ENCODE results near the gene CAB39. TPM values are rescaled to one million over a fixed set of nuclear protein-coding genes. Genes with fewer than 3 reads are reported as not detected.

The CAB39 gene
- total and polyA plus RNA-seq, 2 experiments from 2014 or later: 18.7 to 67.5 TPM

GRCh38 chr2:230682546-230682945, 30.1 kb upstream of the CAB39 start:
- no peaks in the 10 kb centered on the region for H3F3A ChIP-seq (replicated peaks; ENCODE audit: low read depth)

More at GRCh38 chr2:230682546-230682945, 30.1 kb upstream of the CAB39 start:
- Histone ChIP-seq H3K9me2 (ENCODE audit: insufficient read depth) (no peaks in the 10 kb centered on the region), H3K4me1 (ENCODE audit: insufficient read depth) (no peaks in the 10 kb centered on the region), H3K79me2 (replicated peaks; ENCODE audit: insufficient read depth) (no peaks in the 10 kb centered on the region), H3K27ac (ENCODE audit: low read depth) (no peak overlapping the region), H2AFZ (no peak overlapping the region), H3K36me3 (ENCODE audit: insufficient read depth) (no peaks in the 10 kb centered on the region), H3K4me3 (no peak overlapping the region), H3K27me3 (ENCODE audit: insufficient read depth) (no peaks in the 10 kb centered on the region), H4K20me1 (replicated peaks; ENCODE audit: insufficient read depth) (no peaks in the 10 kb centered on the region), H3K4me2 (no peak overlapping the region)
- Mint-ChIP-seq H3K36me3 (ENCODE audit: low read depth) (no peaks in the 10 kb centered on the region), H3K4me1 (peaks cover 3% of the 10 kb centered on the region; the same call in 2 of the 3 replicates), H3K27ac (no peak overlapping the region), H3K9me3 (peaks cover 6% of the 10 kb centered on the region; the same call in 2 of the 3 replicates), H3K27me3 (ENCODE audit: insufficient read depth, low read depth, poor library complexity) (peaks cover 6% of the 10 kb centered on the region), H3K4me3 (no peak overlapping the region)
- TF ChIP-seq STAT1 (IDR thresholded peaks at IDR 0.05; ENCODE audit: unreplicated experiment) (no peak), ZNF114 (CRISPR knock-in tag; IDR thresholded peaks at IDR 0.05) (no peak), CREB1 (CRISPR knock-in tag; IDR thresholded peaks at IDR 0.05; ENCODE audit: low read depth) (no peak), EZH2phosphoT487 (IDR thresholded peaks at IDR 0.05; ENCODE audit: unreplicated experiment) (no peak), POLR2AphosphoS5 (IDR thresholded peaks at IDR 0.05; ENCODE audit: low read depth) (no peak), CTCF (conservative IDR thresholded peaks at IDR 0.05; ENCODE audit: low read depth in 2 of 2) (no peak), NANOG (IDR thresholded peaks at IDR 0.05; ENCODE audit: borderline replicate concordance) (no peak), EZH2 (IDR thresholded peaks at IDR 0.05; ENCODE audit: low read depth, unreplicated experiment) (no peak)
- TF ChIP-seq, protein P1, sequence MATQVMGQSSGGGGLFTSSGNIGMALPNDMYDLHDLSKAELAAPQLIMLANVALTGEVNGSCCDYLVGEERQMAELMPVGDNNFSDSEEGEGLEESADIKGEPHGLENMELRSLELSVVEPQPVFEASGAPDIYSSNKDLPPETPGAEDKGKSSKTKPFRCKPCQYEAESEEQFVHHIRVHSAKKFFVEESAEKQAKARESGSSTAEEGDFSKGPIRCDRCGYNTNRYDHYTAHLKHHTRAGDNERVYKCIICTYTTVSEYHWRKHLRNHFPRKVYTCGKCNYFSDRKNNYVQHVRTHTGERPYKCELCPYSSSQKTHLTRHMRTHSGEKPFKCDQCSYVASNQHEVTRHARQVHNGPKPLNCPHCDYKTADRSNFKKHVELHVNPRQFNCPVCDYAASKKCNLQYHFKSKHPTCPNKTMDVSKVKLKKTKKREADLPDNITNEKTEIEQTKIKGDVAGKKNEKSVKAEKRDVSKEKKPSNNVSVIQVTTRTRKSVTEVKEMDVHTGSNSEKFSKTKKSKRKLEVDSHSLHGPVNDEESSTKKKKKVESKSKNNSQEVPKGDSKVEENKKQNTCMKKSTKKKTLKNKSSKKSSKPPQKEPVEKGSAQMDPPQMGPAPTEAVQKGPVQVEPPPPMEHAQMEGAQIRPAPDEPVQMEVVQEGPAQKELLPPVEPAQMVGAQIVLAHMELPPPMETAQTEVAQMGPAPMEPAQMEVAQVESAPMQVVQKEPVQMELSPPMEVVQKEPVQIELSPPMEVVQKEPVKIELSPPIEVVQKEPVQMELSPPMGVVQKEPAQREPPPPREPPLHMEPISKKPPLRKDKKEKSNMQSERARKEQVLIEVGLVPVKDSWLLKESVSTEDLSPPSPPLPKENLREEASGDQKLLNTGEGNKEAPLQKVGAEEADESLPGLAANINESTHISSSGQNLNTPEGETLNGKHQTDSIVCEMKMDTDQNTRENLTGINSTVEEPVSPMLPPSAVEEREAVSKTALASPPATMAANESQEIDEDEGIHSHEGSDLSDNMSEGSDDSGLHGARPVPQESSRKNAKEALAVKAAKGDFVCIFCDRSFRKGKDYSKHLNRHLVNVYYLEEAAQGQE (IDR thresholded peaks at IDR 0.05; ENCODE audit: unreplicated experiment): no peak
- TF ChIP-seq, protein P2, sequence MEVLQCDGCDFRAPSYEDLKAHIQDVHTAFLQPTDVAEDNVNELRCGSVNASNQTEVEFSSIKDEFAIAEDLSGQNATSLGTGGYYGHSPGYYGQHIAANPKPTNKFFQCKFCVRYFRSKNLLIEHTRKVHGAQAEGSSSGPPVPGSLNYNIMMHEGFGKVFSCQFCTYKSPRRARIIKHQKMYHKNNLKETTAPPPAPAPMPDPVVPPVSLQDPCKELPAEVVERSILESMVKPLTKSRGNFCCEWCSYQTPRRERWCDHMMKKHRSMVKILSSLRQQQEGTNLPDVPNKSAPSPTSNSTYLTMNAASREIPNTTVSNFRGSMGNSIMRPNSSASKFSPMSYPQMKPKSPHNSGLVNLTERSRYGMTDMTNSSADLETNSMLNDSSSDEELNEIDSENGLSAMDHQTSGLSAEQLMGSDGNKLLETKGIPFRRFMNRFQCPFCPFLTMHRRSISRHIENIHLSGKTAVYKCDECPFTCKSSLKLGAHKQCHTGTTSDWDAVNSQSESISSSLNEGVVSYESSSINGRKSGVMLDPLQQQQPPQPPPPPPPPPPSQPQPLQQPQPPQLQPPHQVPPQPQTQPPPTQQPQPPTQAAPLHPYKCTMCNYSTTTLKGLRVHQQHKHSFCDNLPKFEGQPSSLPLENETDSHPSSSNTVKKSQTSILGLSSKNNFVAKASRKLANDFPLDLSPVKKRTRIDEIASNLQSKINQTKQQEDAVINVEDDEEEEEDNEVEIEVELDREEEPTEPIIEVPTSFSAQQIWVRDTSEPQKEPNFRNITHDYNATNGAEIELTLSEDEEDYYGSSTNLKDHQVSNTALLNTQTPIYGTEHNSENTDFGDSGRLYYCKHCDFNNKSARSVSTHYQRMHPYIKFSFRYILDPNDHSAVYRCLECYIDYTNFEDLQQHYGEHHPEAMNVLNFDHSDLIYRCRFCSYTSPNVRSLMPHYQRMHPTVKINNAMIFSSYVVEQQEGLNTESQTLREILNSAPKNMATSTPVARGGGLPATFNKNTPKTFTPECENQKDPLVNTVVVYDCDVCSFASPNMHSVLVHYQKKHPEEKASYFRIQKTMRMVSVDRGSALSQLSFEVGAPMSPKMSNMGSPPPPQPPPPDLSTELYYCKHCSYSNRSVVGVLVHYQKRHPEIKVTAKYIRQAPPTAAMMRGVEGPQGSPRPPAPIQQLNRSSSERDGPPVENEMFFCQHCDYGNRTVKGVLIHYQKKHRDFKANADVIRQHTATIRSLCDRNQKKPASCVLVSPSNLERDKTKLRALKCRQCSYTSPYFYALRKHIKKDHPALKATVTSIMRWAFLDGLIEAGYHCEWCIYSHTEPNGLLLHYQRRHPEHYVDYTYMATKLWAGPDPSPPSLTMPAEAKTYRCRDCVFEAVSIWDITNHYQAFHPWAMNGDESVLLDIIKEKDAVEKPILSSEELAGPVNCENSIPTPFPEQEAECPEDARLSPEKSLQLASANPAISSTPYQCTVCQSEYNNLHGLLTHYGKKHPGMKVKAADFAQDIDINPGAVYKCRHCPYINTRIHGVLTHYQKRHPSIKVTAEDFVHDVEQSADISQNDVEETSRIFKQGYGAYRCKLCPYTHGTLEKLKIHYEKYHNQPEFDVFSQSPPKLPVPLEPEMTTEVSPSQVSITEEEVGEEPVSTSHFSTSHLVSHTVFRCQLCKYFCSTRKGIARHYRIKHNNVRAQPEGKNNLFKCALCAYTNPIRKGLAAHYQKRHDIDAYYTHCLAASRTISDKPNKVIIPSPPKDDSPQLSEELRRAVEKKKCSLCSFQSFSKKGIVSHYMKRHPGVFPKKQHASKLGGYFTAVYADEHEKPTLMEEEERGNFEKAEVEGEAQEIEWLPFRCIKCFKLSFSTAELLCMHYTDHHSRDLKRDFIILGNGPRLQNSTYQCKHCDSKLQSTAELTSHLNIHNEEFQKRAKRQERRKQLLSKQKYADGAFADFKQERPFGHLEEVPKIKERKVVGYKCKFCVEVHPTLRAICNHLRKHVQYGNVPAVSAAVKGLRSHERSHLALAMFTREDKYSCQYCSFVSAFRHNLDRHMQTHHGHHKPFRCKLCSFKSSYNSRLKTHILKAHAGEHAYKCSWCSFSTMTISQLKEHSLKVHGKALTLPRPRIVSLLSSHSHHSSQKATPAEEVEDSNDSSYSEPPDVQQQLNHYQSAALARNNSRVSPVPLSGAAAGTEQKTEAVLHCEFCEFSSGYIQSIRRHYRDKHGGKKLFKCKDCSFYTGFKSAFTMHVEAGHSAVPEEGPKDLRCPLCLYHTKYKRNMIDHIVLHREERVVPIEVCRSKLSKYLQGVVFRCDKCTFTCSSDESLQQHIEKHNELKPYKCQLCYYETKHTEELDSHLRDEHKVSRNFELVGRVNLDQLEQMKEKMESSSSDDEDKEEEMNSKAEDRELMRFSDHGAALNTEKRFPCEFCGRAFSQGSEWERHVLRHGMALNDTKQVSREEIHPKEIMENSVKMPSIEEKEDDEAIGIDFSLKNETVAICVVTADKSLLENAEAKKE (CRISPR knock-in tag; IDR thresholded peaks at IDR 0.05): no peak
- DNase-seq (ENCODE audit: low spot score) (no peak), ATAC-seq (no peak)
